Brain microvascular endothelial cell (primary cell): ENCODE measurements around the gene SNX24.
"Not testable (repeated sequence)": the region's sequence is repeated elsewhere in the genome, so short reads cannot be mapped to it uniquely, and the experiment has no call there.

ENCODE experiments used
- DNase-seq: peaks from one replicate; pipeline ENCODE4 v3.0.0-alpha.2; 2020
- H3K27ac ChIP-seq: fragments of 250-450 bp; sonication (Bioruptor Pico); 2 replicates; pipeline ENCODE4 v1.5.1; 2020; ENCODE audit warnings: mild to moderate bottlenecking, moderate library complexity
- H3K27me3 ChIP-seq: fragments of 250-450 bp; sonication (Bioruptor Pico); replicated peaks from 2 replicates; pipeline ENCODE4 v1.5.1; 2020; ENCODE audit warnings: mild to moderate bottlenecking
- H3K36me3 ChIP-seq: fragments of 250-450 bp; sonication (Bioruptor Pico); replicated peaks from 2 replicates; pipeline ENCODE4 v1.5.1; 2020; ENCODE audit warnings: mild to moderate bottlenecking
- H3K4me3 ChIP-seq: 2 replicates; pipeline ENCODE4 v1.5.1; 2011; ENCODE audit warnings: low read depth, mild to moderate bottlenecking, control low read depth, low read length, moderate library complexity
- CTCF ChIP-seq: IDR thresholded peaks from 2 replicates; pipeline ENCODE4 v1.5.1; 2011; ENCODE audit warnings: low read depth, mild to moderate bottlenecking, moderate library complexity, low read length, control low read depth, inconsistent platforms; ENCODE audit errors: missing control alignments
- in situ Hi-C: cut with HindIII; loops from 2 replicates; pipeline ENCODE4 v1.10.0; 2017; ENCODE audit warnings: low sequenced_read_pairs, low pct_ligation_motif_present

SNX24 gene

GRCh38 chr5:122844136-122844909, 1.1 kb upstream of the SNX24 start:
- H3K27ac ChIP-seq = no peak overlapping the region

GRCh38 chr5:122844910-122845228, 544 bp upstream of the SNX24 start:
- H3K36me3 ChIP-seq = no peaks in the 10 kb centered on the region
- DNase-seq = no peak
- in situ Hi-C loops = no loop called here
- TF ChIP-seq CTCF = no peak
- no peaks in the 10 kb centered on the region for H3K27me3 ChIP-seq
- H3K27ac ChIP-seq = peak overlapping the region; percentile 40
- H3K4me3 ChIP-seq = peak overlapping the region; percentile 73

More at GRCh38 chr5:122844136-122844909, 1.1 kb upstream of the SNX24 start:
- peak overlapping the region; percentile 73 for H3K4me3 ChIP-seq
- H3K36me3 ChIP-seq = no peaks in the 10 kb centered on the region
- no peak for DNase-seq
- no peaks in the 10 kb centered on the region for H3K27me3 ChIP-seq
- TF ChIP-seq CTCF = no peak
- in situ Hi-C loops = no loop called here

- no peak for TF ChIP-seq CTCF
- in situ Hi-C loops = no loop called here
- no peaks in the 10 kb centered on the region for H3K36me3 ChIP-seq
- DNase-seq = no peak
- H3K4me3 ChIP-seq = peak overlapping the region; percentile 73
- H3K27ac ChIP-seq = peak overlapping the region; percentile 40
- no peaks in the 10 kb centered on the region for H3K27me3 ChIP-seq
Observed at GRCh38 chr5:122846051-122846550, 688 bp downstream of the SNX24 start.

GRCh38 chr5:122847687-122848081, 2.3 kb downstream of the SNX24 start:
- in situ Hi-C loops = no loop called here
- no peak overlapping the region for H3K27ac ChIP-seq
- DNase-seq = no peak
- H3K27me3 ChIP-seq = no peaks in the 10 kb centered on the region
- no peak overlapping the region for H3K4me3 ChIP-seq
- H3K36me3 ChIP-seq = no peaks in the 10 kb centered on the region
- no peak for TF ChIP-seq CTCF

- Histone ChIP-seq H3K36me3 (no peaks in the 10 kb centered on the region), H3K4me3 (no peak overlapping the region), H3K27me3 (no peaks in the 10 kb centered on the region), H3K27ac (no peak overlapping the region)
- in situ Hi-C loops = no loop called here
- no peak for TF ChIP-seq CTCF
- no peak for DNase-seq
Observed at GRCh38 chr5:122849771-122850170, 4.4 kb downstream of the SNX24 start.

GRCh38 chr5:122857538-122857937, 12.1 kb downstream of the SNX24 start:
- H3K27me3 ChIP-seq, H3K4me3 ChIP-seq, in situ Hi-C loops, H3K27ac ChIP-seq, DNase-seq, H3K36me3 ChIP-seq: not testable (repeated sequence)
